HepG2 (cell line): Measurements from ENCODE around the gene ZFP64. TPM values are rescaled to one million over a fixed set of nuclear protein-coding genes. Genes with fewer than 3 reads are reported as not detected.

ENCODE experiments used
- ATAC-seq: fragments of 200-7000 bp; cut with Tn5 transposase; 3 replicates; pipeline ENCODE4 v1.9.1; 2020; ENCODE audit warnings: mild to moderate bottlenecking, moderate library complexity
- BruUV-seq: library from RNA; stranded (reverse); fragments of 400-500 nt; replicated peaks from 2 replicates; lab custom pipeline; 2021; lab: Mats Ljungman, UMichigan
- CTCF ChIA-PET: fragments of 300-600 bp; formaldehyde crosslinking; extraction: SDS; loops from one replicate; lab custom pipeline; 2021; ENCODE audit warnings: low total read pairs, inconsistent platforms, low intra/inter-chr PET ratio; lab: Yijun Ruan, JAX
- POLR2A ChIA-PET: fragments of 350-600 bp; sonication (Branson Sonifier 250); formaldehyde crosslinking; loops from one replicate; lab custom pipeline; 2020; ENCODE audit warnings: antibody characterized with exemption, inconsistent platforms; lab: Yijun Ruan, JAX
- DNase-seq: peaks from one replicate; pipeline ENCODE4 v3.0.0-alpha.2; 2015; ENCODE audit warnings: low spot score
- FAIRE-seq: peaks from 3 replicates; lab custom pipeline; 2011; peaks lifted over from hg19 to GRCh38; lab: Jason Lieb, UNC
- H2AFZ ChIP-seq: one replicate; pipeline ENCODE4 v1.6.1; 2011; ENCODE audit warnings: low read length, inconsistent platforms
- H3K27ac ChIP-seq: fragments of 300-600 bp; 3 replicates; pipeline ENCODE4 v1.8.0; 2011; ENCODE audit warnings: mixed run types, mild to moderate bottlenecking, mixed read lengths, low read length, inconsistent platforms; ENCODE audit not compliant: insufficient read depth; ENCODE audit errors: extremely low read length
- H3K27me3 ChIP-seq, 2 experiments: fragments of 200-600 bp in 1 of 2; 2 replicates in 1 of 2; 3 replicates in 1 of 2; pipeline versions ENCODE4 v1.6.0 to v1.8.0; 2011; ENCODE audit warnings: low read length in 2 of 2, mild to moderate bottlenecking in 2 of 2, moderate library complexity in 2 of 2, inconsistent platforms in 1 of 2; ENCODE audit not compliant: insufficient read depth in 2 of 2, control insufficient read depth in 1 of 2
- H3K36me3 ChIP-seq, 2 experiments: fragments of 200-600 bp in 1 of 2; replicated peaks in 1 of 2; 2 replicates in 1 of 2; 3 replicates in 1 of 2; pipeline versions ENCODE4 v1.5.1 to v1.8.0; 2011; ENCODE audit warnings: low read length in 2 of 2, inconsistent platforms in 1 of 2; ENCODE audit not compliant: insufficient read depth in 2 of 2, control insufficient read depth in 1 of 2
- H3K4me1 ChIP-seq: 2 replicates; pipeline ENCODE4 v1.5.1; 2012; ENCODE audit warnings: low read length, inconsistent platforms; ENCODE audit not compliant: insufficient read depth
- H3K4me2 ChIP-seq: 2 replicates; pipeline ENCODE4 v1.6.0; 2011; ENCODE audit warnings: low read depth, low read length, inconsistent platforms
- H3K4me3 ChIP-seq, 3 experiments: fragments of 200-600 bp in 1 of 3; sonication (generic), shearing (Covaris generic) in 1 of 3; replicated peaks in 1 of 3; 2 replicates each; pipeline ENCODE4 v1.5.1; 2011 to 2016; ENCODE audit warnings: low read length in 3 of 3, inconsistent platforms in 2 of 3, low read depth in 2 of 3, mild to moderate bottlenecking in 2 of 3, control low read depth in 1 of 3, mixed read lengths in 1 of 3; ENCODE audit not compliant: insufficient read depth in 1 of 3
- H3K79me2 ChIP-seq: one replicate; pipeline ENCODE4 v1.6.1; 2011; ENCODE audit warnings: low read length, inconsistent platforms; ENCODE audit not compliant: insufficient read depth
- H3K9ac ChIP-seq: 2 replicates; pipeline ENCODE4 v1.6.0; 2011; ENCODE audit warnings: mild to moderate bottlenecking, low read depth, low read length, inconsistent platforms; ENCODE audit not compliant: insufficient read depth
- H3K9me3 ChIP-seq: 2 replicates; pipeline ENCODE4 v1.5.1; 2012; ENCODE audit warnings: mild to moderate bottlenecking, low read length
- H4K20me1 ChIP-seq: 2 replicates; pipeline ENCODE4 v1.6.0; 2011; ENCODE audit warnings: inconsistent platforms, mild to moderate bottlenecking, low read length, moderate library complexity; ENCODE audit not compliant: insufficient read depth
- CHCHD3 ChIP-seq: sonication (generic); formaldehyde crosslinking; IDR thresholded peaks from 2 replicates; pipeline ENCODE4 v1.8.0; 2022; ENCODE audit warnings: mild to moderate bottlenecking, missing genetic modification reagents, moderate library complexity
- DMTF1 ChIP-seq: sonication (generic); formaldehyde crosslinking; IDR thresholded peaks from 2 replicates; pipeline ENCODE4 v1.4.0; 2020; ENCODE audit warnings: mild to moderate bottlenecking, missing genetic modification reagents
- KLF11 ChIP-seq: IDR thresholded peaks from 2 replicates; pipeline ENCODE4 v1.6.1; 2016; ENCODE audit warnings: missing compliant biosample characterization
- MAZ ChIP-seq, 2 experiments: sonication (generic) in 1 of 2; formaldehyde crosslinking in 1 of 2; IDR thresholded peaks; 2 replicates each; pipeline versions ENCODE4 v1.5.0 to v1.6.1; 2012 to 2020; ENCODE audit warnings: low read depth in 2 of 2, mild to moderate bottlenecking in 2 of 2, borderline replicate concordance in 1 of 2, improper control_type of control experiment in 1 of 2, low read length in 1 of 2, missing genetic modification reagents in 1 of 2, moderate library complexity in 1 of 2
- MLXIP ChIP-seq: sonication (generic); formaldehyde crosslinking; IDR thresholded peaks from 2 replicates; pipeline ENCODE4 v1.9.0; 2021; ENCODE audit warnings: missing genetic modification reagents, borderline replicate concordance
- NRL ChIP-seq: sonication (generic); formaldehyde crosslinking; IDR thresholded peaks from 2 replicates; pipeline ENCODE4 v1.5.0; 2020; ENCODE audit warnings: missing genetic modification reagents, mild to moderate bottlenecking, moderate library complexity, borderline replicate concordance
- REPIN1 ChIP-seq: sonication (generic); formaldehyde crosslinking; IDR thresholded peaks from 2 replicates; pipeline ENCODE4 v1.8.0; 2022; ENCODE audit warnings: missing genetic modification reagents, low read depth, mild to moderate bottlenecking, borderline replicate concordance
- TFAP4 ChIP-seq: sonication (generic); IDR thresholded peaks from 2 replicates; pipeline ENCODE4 v1.6.1; 2016; ENCODE audit warnings: low read depth, borderline replicate concordance
- ZBTB20 ChIP-seq: sonication (generic); formaldehyde crosslinking; IDR thresholded peaks from 2 replicates; pipeline ENCODE4 v1.8.1; 2023; ENCODE audit warnings: missing genetic modification reagents, low read depth, mild to moderate bottlenecking, borderline replicate concordance
- ZFX ChIP-seq: sonication (generic); formaldehyde crosslinking; IDR thresholded peaks from 2 replicates; pipeline ENCODE4 v1.4.0; 2020; ENCODE audit warnings: mild to moderate bottlenecking, low read depth, missing genetic modification reagents, moderate library complexity
- ZNF577 ChIP-seq: sonication (generic); formaldehyde crosslinking; IDR thresholded peaks from 2 replicates; pipeline ENCODE4 v1.4.0; 2020; ENCODE audit warnings: mild to moderate bottlenecking, low read depth, missing genetic modification reagents, borderline replicate concordance
- ZNF720 ChIP-seq: sonication (generic); formaldehyde crosslinking; IDR thresholded peaks from 2 replicates; pipeline ENCODE4 v1.4.0; 2020; ENCODE audit warnings: missing genetic modification reagents
- ZNF788 ChIP-seq: sonication (generic); formaldehyde crosslinking; IDR thresholded peaks from 2 replicates; pipeline ENCODE4 v1.5.0; 2020; ENCODE audit warnings: mild to moderate bottlenecking, missing genetic modification reagents, borderline replicate concordance
- WGBS: methylation state at CpG from one replicate; pipeline ENCODE4 v1.1.6; 2017; ENCODE audit warnings: low lambda C conversion rate; 5-methylcytosine and 5-hydroxymethylcytosine counted together
- in situ Hi-C: cut with HindIII; loops from 2 replicates; pipeline ENCODE4 v1.10.0; 2017; ENCODE audit warnings: low pct_unique_long_range_greater_than_20kb; ENCODE audit not compliant: extremely low pct_ligation_motif_present
- intact Hi-C: fragments of 100-400 bp; cut with micrococcal nuclease; formaldehyde crosslinking; loops from one replicate; pipeline ENCODE4 v1.10.0; 2022; ENCODE audit not compliant: unreplicated experiment
- polyA plus RNA-seq, 8 experiments: library from polyadenylated mRNA; depleted of rRNA in 3 of 8; stranded (reverse) in 7 of 8; unstranded in 1 of 8; fragments of >200 nt; fragmentation: Illumina TruSeq in 4 of 8; extraction: Trizol in 4 of 8; gene quantifications; 2 replicates each; pipeline versions ENCODE4 v1.2.1 to v1.2.3, GENCODE V29; 2011 to 2016; ENCODE audit warnings: low read depth in 4 of 8, missing spikeins in 1 of 8, mixed read lengths in 1 of 8; ENCODE audit not compliant: insufficient read depth in 1 of 8
- total RNA-seq, 5 experiments: library from RNA; depleted of rRNA; stranded (reverse); fragments of >200 nt; fragmentation: Illumina TruSeq; extraction: Trizol; gene quantifications; 2 replicates each; pipeline ENCODE4 v1.2.3, GENCODE V29; 2016; ENCODE audit warnings: low read depth in 1 of 5
- TF ChIP-seq, protein P1 (sequence below), 2 experiments: fragments of 450-650 bp in 1 of 2; sonication (generic) in 1 of 2; formaldehyde crosslinking; IDR thresholded peaks; 2 replicates each; pipeline versions ENCODE4 v1.5.0 to v1.8.0; 2020 to 2022; ENCODE audit warnings: mild to moderate bottlenecking in 1 of 2, missing genetic modification reagents in 1 of 2
- TF ChIP-seq, protein P2 (sequence below): IDR thresholded peaks from 2 replicates; pipeline ENCODE4 v1.6.1; 2016; ENCODE audit warnings: low read depth, borderline replicate concordance

The ZFP64 gene
- total and polyA plus RNA-seq, 2 of the 13 experiments (the other 11 are each of a cell fraction or from before 2014, with no cell fraction given) = 12.0 to 24.3 TPM

DNA sequence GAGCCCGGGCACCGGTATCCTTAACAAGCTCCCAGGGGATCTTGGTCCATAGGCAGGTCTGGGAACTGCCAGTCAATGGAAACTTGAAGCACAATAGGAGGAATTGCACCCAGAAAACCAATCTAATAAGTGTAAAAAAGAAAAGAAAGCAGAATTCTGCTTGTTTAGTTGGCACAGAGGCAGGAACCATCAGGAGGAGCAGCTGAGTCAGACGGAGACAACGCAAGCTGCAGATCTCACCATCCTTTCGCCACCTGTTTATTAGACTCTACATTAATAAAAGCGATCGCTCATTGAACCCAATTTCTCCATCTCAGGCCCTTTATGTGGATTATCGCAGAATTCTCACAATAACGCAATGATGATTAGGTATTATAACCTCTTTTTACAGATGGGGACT, 9.8 kb downstream of the ZFP64 start:
- H2AFZ ChIP-seq = no peak overlapping the region
- H3K9ac ChIP-seq = no peak overlapping the region
- H3K4me1 ChIP-seq = peaks cover 5% of the 10 kb centered on the region
- no peak overlapping the region for H3K4me2 ChIP-seq
- H3K27ac ChIP-seq = no peak overlapping the region
- CTCF ChIA-PET = no interaction called here
- intact Hi-C loops (no loop called here), in situ Hi-C loops (no loop called here)
- no peaks in the 10 kb centered on the region for H4K20me1 ChIP-seq
- no peak for FAIRE-seq
- no peak for DNase-seq
- 98% methylated on average over 9 of the region's 9 CpGs for WGBS
- ATAC-seq = no peak
- no peak overlapping the region for H3K4me3 ChIP-seq
- POLR2A ChIA-PET = interaction anchor here (1.1 to 1.2 kb wide), 2 partner anchors 9 to 10 kb away, joined by 3 to 4 read pairs; partner anchors contain the start of gene ZFP64
- BruUV-seq = no TSS peak
- no peaks in the 10 kb centered on the region for H3K79me2 ChIP-seq
- H3K27me3 ChIP-seq = no peaks in the 10 kb centered on the region
- H3K36me3 ChIP-seq = peaks cover 13 to 31% of the 10 kb centered on the region in 2 experiments
- no peaks in the 10 kb centered on the region for H3K9me3 ChIP-seq
- TF ChIP-seq MLXIP (no peak), MAZ (IDR thresholded peaks at IDR 0.05; ENCODE audit: borderline replicate concordance, low read depth, low read length) (no peak), MAZ (CRISPR knock-in tag; IDR thresholded peaks at IDR 0.05; ENCODE audit: low read depth) (no peak), ZNF577 (CRISPR knock-in tag) (no peak), CHCHD3 (CRISPR knock-in tag) (no peak), DMTF1 (CRISPR knock-in tag) (no peak), ZFX (CRISPR knock-in tag) (no peak), ZNF788 (CRISPR knock-in tag) (no peak), NRL (CRISPR knock-in tag) (no peak), ZNF720 (CRISPR knock-in tag) (no peak), REPIN1 (CRISPR knock-in tag) (no peak), ZBTB20 (CRISPR knock-in tag) (no peak), KLF11 (CRISPR knock-in tag) (no peak), TFAP4 (no peak)
- TF ChIP-seq, protein P1, sequence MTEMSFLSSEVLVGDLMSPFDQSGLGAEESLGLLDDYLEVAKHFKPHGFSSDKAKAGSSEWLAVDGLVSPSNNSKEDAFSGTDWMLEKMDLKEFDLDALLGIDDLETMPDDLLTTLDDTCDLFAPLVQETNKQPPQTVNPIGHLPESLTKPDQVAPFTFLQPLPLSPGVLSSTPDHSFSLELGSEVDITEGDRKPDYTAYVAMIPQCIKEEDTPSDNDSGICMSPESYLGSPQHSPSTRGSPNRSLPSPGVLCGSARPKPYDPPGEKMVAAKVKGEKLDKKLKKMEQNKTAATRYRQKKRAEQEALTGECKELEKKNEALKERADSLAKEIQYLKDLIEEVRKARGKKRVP (CRISPR knock-in tag; IDR thresholded peaks at IDR 0.05) = no peak
- TF ChIP-seq, protein P2, sequence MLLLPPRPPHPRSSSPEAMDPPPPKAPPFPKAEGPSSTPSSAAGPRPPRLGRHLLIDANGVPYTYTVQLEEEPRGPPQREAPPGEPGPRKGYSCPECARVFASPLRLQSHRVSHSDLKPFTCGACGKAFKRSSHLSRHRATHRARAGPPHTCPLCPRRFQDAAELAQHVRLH (CRISPR knock-in tag) = no peak
